PC-9 (cell line): ENCODE data around the gene GAB2.

Source experiments
- EZH2 ChIP-seq: fragments of 200-600 bp; sonication (generic); IDR thresholded peaks from 2 replicates; pipeline ENCODE4 v1.8.0; 2017; ENCODE audit warnings: antibody characterized with exemption, low read depth
- TF ChIP-seq, protein P1 (sequence below): fragments of 200-600 bp; sonication (generic); conservative IDR thresholded peaks from 2 replicates; pipeline ENCODE4 v1.6.1; 2017; ENCODE audit warnings: mixed run types, antibody characterized with exemption, mild to moderate bottlenecking, moderate library complexity

DNA sequence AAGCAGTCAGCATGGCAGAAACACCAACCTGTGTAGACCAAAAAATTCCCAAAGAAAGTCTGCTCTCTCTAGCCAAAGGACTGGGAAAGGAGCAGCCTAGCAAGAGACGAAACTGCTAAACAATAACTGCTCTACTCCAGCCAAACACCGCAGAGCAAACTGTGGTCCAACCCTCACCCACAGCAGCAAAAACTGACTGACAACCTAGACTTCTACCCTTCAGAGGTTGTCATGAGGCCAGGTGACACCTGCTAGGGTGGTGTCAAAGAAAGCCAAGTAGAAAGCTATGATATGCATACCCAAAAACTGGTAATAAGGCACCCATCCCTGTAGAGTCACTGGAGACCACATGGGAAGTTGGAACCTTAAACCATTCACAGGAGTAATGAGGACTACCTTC, 11.8 kb downstream of the GAB2 start:
- TF ChIP-seq, protein P1, sequence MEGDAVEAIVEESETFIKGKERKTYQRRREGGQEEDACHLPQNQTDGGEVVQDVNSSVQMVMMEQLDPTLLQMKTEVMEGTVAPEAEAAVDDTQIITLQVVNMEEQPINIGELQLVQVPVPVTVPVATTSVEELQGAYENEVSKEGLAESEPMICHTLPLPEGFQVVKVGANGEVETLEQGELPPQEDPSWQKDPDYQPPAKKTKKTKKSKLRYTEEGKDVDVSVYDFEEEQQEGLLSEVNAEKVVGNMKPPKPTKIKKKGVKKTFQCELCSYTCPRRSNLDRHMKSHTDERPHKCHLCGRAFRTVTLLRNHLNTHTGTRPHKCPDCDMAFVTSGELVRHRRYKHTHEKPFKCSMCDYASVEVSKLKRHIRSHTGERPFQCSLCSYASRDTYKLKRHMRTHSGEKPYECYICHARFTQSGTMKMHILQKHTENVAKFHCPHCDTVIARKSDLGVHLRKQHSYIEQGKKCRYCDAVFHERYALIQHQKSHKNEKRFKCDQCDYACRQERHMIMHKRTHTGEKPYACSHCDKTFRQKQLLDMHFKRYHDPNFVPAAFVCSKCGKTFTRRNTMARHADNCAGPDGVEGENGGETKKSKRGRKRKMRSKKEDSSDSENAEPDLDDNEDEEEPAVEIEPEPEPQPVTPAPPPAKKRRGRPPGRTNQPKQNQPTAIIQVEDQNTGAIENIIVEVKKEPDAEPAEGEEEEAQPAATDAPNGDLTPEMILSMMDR: no peak
- TF ChIP-seq EZH2: no peak
